GM23338 (cell line): ENCODE data around the gene BRME1. TPM values are rescaled to one million over a fixed set of nuclear protein-coding genes. Genes with fewer than 3 reads are reported as not detected.

Experiments
- ATAC-seq: fragments of 200-7000 bp; cut with Tn5 transposase; 3 replicates; pipeline ENCODE4 v1.9.1; 2020
- DNase-seq: peaks from one replicate; pipeline ENCODE4 v3.0.0-alpha.2; 2015; ENCODE audit warnings: low spot score
- H2AFZ ChIP-seq: fragments of 200-600 bp; sonication (generic); 2 replicates; pipeline ENCODE4 v1.8.0; 2016; ENCODE audit warnings: antibody characterized with exemption, mild to moderate bottlenecking, moderate library complexity
- H3F3A ChIP-seq: fragments of 200-600 bp; sonication (generic); replicated peaks from 2 replicates; pipeline ENCODE4 v1.8.0; 2017; ENCODE audit warnings: antibody characterized with exemption, mixed run types, low read depth
- H3K27ac ChIP-seq: fragments of 200-600 bp; sonication (generic); 2 replicates; pipeline ENCODE4 v1.6.1; 2016; ENCODE audit warnings: low read depth
- H3K27me3 ChIP-seq: fragments of 200-600 bp; sonication (generic); 2 replicates; pipeline ENCODE4 v1.8.0; 2016; ENCODE audit warnings: mild to moderate bottlenecking, mixed run types, moderate library complexity; ENCODE audit not compliant: insufficient read depth
- H3K36me3 ChIP-seq: fragments of 200-600 bp; sonication (generic); 2 replicates; pipeline ENCODE4 v1.8.0; 2016; ENCODE audit warnings: mild to moderate bottlenecking; ENCODE audit not compliant: insufficient read depth
- H3K4me1 ChIP-seq: fragments of 200-600 bp; sonication (generic); 2 replicates; pipeline ENCODE4 v1.8.0; 2016; ENCODE audit warnings: mild to moderate bottlenecking, moderate library complexity; ENCODE audit not compliant: insufficient read depth
- H3K4me2 ChIP-seq: fragments of 200-600 bp; sonication (generic); 2 replicates; pipeline ENCODE4 v1.7.1; 2017; ENCODE audit warnings: mixed run types
- H3K4me3 ChIP-seq: fragments of 200-600 bp; sonication (generic); 2 replicates; pipeline ENCODE4 v1.6.1; 2016; ENCODE audit warnings: mixed run types
- H3K79me2 ChIP-seq: fragments of 200-600 bp; sonication (generic); replicated peaks from 2 replicates; pipeline ENCODE4 v1.8.0; 2017; ENCODE audit warnings: mild to moderate bottlenecking; ENCODE audit not compliant: insufficient read depth
- H3K9me2 ChIP-seq: fragments of 200-600 bp; sonication (generic); 2 replicates; pipeline ENCODE4 v1.8.0; 2017; ENCODE audit not compliant: insufficient read depth
- H4K20me1 ChIP-seq: fragments of 200-600 bp; sonication (generic); replicated peaks from 2 replicates; pipeline ENCODE4 v1.8.0; 2017; ENCODE audit warnings: mild to moderate bottlenecking; ENCODE audit not compliant: insufficient read depth
- H3K27ac Mint-ChIP-seq: 2 replicates; pipeline ENCODE4 v1.8.0; 2020; ENCODE audit warnings: inconsistent platforms, mild to moderate bottlenecking, moderate library complexity, mixed read lengths
- H3K27me3 Mint-ChIP-seq: 3 replicates; pipeline ENCODE4 v1.8.0; 2022; ENCODE audit warnings: low read depth, mild to moderate bottlenecking, moderate library complexity, mixed read lengths, inconsistent platforms; ENCODE audit not compliant: insufficient read depth, poor library complexity
- H3K36me3 Mint-ChIP-seq: 3 replicates; pipeline ENCODE4 v1.8.0; 2021; ENCODE audit warnings: low read depth, mild to moderate bottlenecking, inconsistent platforms, moderate library complexity, mixed read lengths
- H3K4me1 Mint-ChIP-seq: 3 replicates; pipeline ENCODE4 v1.8.0; 2020; ENCODE audit warnings: mild to moderate bottlenecking, inconsistent platforms, mixed read lengths
- H3K4me3 Mint-ChIP-seq: 3 replicates; pipeline ENCODE4 v1.8.0; 2021; ENCODE audit warnings: moderate library complexity, mild to moderate bottlenecking, inconsistent platforms, mixed read lengths
- H3K9me3 Mint-ChIP-seq: 3 replicates; pipeline ENCODE4 v1.8.0; 2020; ENCODE audit warnings: moderate library complexity, mild to moderate bottlenecking, inconsistent platforms, mixed read lengths
- CREB1 ChIP-seq: fragments of 250-450 bp; sonication (Bioruptor Pico); IDR thresholded peaks from 2 replicates; pipeline ENCODE4 v1.5.0; 2020; ENCODE audit warnings: low read depth, mild to moderate bottlenecking, moderate library complexity
- EZH2 ChIP-seq: fragments of 200-600 bp; sonication (generic); IDR thresholded peaks from one replicate; pipeline ENCODE4 v1.8.0; 2017; ENCODE audit warnings: antibody characterized with exemption, mild to moderate bottlenecking, low read depth; ENCODE audit not compliant: unreplicated experiment
- EZH2phosphoT487 ChIP-seq: fragments of 200-600 bp; sonication (generic); IDR thresholded peaks from one replicate; pipeline ENCODE4 v1.8.1; 2018; ENCODE audit warnings: antibody characterized with exemption; ENCODE audit not compliant: unreplicated experiment
- JUNB ChIP-seq: IDR thresholded peaks from one replicate; pipeline ENCODE4 v1.6.1; 2016; ENCODE audit warnings: antibody characterized with exemption; ENCODE audit not compliant: unreplicated experiment
- NANOG ChIP-seq: IDR thresholded peaks from 2 replicates; pipeline ENCODE4 v1.6.1; 2016; ENCODE audit warnings: antibody characterized with exemption, borderline replicate concordance
- POLR2AphosphoS5 ChIP-seq: IDR thresholded peaks from 2 replicates; pipeline ENCODE4 v1.6.1; 2016; ENCODE audit warnings: antibody characterized with exemption, low read depth
- STAT1 ChIP-seq: IDR thresholded peaks from one replicate; pipeline ENCODE4 v1.6.1; 2016; ENCODE audit warnings: antibody characterized with exemption; ENCODE audit not compliant: unreplicated experiment
- ZNF114 ChIP-seq: fragments of 250-450 bp; sonication (Bioruptor Pico); IDR thresholded peaks from 2 replicates; pipeline ENCODE4 v1.5.0; 2020; ENCODE audit warnings: mild to moderate bottlenecking, moderate library complexity
- ZNF331 ChIP-seq: fragments of 250-450 bp; sonication (Bioruptor Pico); IDR thresholded peaks from 2 replicates; pipeline ENCODE4 v1.5.0; 2020; ENCODE audit warnings: low read depth, mild to moderate bottlenecking, moderate library complexity
- polyA plus RNA-seq: library from polyadenylated mRNA; unstranded; fragments of >200 nt; fragmentation: Nextera tagmentation; extraction: Ambion mirVana; gene quantifications from 2 replicates; pipeline ENCODE4 v1.2.1, GENCODE V29; 2016
- total RNA-seq: library from RNA; depleted of rRNA; stranded (reverse); fragments of >200 nt; shearing (Covaris generic); gene quantifications from 2 replicates; pipeline ENCODE4 v1.2.3, GENCODE V29; 2014
- TF ChIP-seq, protein P1 (sequence below), 2 experiments: fragments of 200-600 bp in 1 of 2; sonication (generic) in 1 of 2; conservative IDR thresholded peaks; 2 replicates each; pipeline versions ENCODE4 v1.5.1 to v1.6.1; 2016 to 2017; ENCODE audit warnings: antibody characterized with exemption in 2 of 2, low read depth in 2 of 2, mild to moderate bottlenecking in 2 of 2, moderate library complexity in 1 of 2
- TF ChIP-seq, protein P2 (sequence below): IDR thresholded peaks from 2 replicates; pipeline ENCODE4 v1.6.1; 2016; ENCODE audit warnings: antibody characterized with exemption
- TF ChIP-seq, protein P3 (sequence below): IDR thresholded peaks from one replicate; pipeline ENCODE4 v1.6.1; 2018; ENCODE audit warnings: antibody characterized with exemption; ENCODE audit not compliant: unreplicated experiment

Gene BRME1
- total and polyA plus RNA-seq, 2 experiments from 2014 or later = 3.9 to 4.0 TPM

- no peak overlapping the region for H3K27ac ChIP-seq
- H3K4me1 ChIP-seq = peaks cover 10% of the 10 kb centered on the region
- no peaks in the 10 kb centered on the region for H3K79me2 ChIP-seq
- H3K27me3 ChIP-seq = peaks cover 21% of the 10 kb centered on the region
- Mint-ChIP-seq H3K27me3 (peaks cover 39% of the 10 kb centered on the region), H3K9me3 (no peaks in the 10 kb centered on the region; the same call in 2 of the 3 replicates), H3K4me3 (no peak overlapping the region), H3K4me1 (peaks cover 13% of the 10 kb centered on the region), H3K36me3 (no peaks in the 10 kb centered on the region; the same call in 2 of the 3 replicates), H3K27ac (no peak overlapping the region)
- H3K4me2 ChIP-seq = no peak overlapping the region
- no peaks in the 10 kb centered on the region for H3K36me3 ChIP-seq
- no peaks in the 10 kb centered on the region for H4K20me1 ChIP-seq
- DNase-seq (no peak), ATAC-seq (no peak)
- H3F3A ChIP-seq = peaks cover 18% of the 10 kb centered on the region
- no peaks in the 10 kb centered on the region for H3K9me2 ChIP-seq
- TF ChIP-seq ZNF114 (CRISPR knock-in tag) (no peak), CREB1 (CRISPR knock-in tag) (no peak)
- TF ChIP-seq, protein P1, sequence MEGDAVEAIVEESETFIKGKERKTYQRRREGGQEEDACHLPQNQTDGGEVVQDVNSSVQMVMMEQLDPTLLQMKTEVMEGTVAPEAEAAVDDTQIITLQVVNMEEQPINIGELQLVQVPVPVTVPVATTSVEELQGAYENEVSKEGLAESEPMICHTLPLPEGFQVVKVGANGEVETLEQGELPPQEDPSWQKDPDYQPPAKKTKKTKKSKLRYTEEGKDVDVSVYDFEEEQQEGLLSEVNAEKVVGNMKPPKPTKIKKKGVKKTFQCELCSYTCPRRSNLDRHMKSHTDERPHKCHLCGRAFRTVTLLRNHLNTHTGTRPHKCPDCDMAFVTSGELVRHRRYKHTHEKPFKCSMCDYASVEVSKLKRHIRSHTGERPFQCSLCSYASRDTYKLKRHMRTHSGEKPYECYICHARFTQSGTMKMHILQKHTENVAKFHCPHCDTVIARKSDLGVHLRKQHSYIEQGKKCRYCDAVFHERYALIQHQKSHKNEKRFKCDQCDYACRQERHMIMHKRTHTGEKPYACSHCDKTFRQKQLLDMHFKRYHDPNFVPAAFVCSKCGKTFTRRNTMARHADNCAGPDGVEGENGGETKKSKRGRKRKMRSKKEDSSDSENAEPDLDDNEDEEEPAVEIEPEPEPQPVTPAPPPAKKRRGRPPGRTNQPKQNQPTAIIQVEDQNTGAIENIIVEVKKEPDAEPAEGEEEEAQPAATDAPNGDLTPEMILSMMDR (conservative IDR thresholded peaks at IDR 0.05; ENCODE audit: low read depth in 2 of 2) = peak; percentile 9 to 28; a peak in 2 of 4 replicates
- H3K4me3 ChIP-seq = no peak overlapping the region
- no peak overlapping the region for H2AFZ ChIP-seq
Observed at GRCh38 chr19:13859361-13859880, 46.5 kb downstream of the BRME1 start.

DNA sequence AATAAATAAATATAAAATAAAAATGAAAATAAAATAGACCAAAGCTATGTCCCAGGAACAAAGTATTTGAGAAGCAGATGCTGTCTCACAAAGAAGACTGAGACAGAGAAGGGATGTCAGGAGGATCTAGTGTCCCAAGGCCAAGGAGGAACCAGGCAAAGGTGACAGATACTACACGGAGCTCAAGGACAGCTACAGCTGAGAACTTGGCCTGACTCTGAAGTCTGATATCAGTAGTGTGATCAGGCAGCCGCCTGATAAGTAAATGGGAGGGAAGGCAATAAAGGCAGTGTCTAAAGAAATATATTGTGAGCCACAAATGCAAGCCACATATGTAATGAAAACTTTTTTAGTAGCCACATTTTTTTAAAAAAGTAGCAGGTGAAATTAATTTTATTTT lies 49.4 kb downstream of the BRME1 start:
- no peak for ATAC-seq
- Histone ChIP-seq H2AFZ (no peak overlapping the region), H3K36me3 (no peaks in the 10 kb centered on the region), H3K27me3 (no peaks in the 10 kb centered on the region), H3K27ac (no peak overlapping the region), H3K4me3 (no peak overlapping the region), H3K4me2 (no peak overlapping the region), H3F3A (peaks cover 2% of the 10 kb centered on the region; the same call in 1 of the 2 replicates), H3K79me2 (no peaks in the 10 kb centered on the region), H3K9me2 (no peaks in the 10 kb centered on the region), H4K20me1 (no peaks in the 10 kb centered on the region), H3K4me1 (peaks cover 6% of the 10 kb centered on the region)
- Mint-ChIP-seq H3K4me1 (peaks cover 7% of the 10 kb centered on the region), H3K27ac (no peak overlapping the region), H3K4me3 (no peak overlapping the region; the same call in 2 of the 3 replicates), H3K36me3 (no peaks in the 10 kb centered on the region), H3K9me3 (no peaks in the 10 kb centered on the region), H3K27me3 (peaks cover 20% of the 10 kb centered on the region)
- no peak for DNase-seq
- TF ChIP-seq JUNB (no peak), ZNF331 (CRISPR knock-in tag) (no peak), POLR2AphosphoS5 (no peak), EZH2 (no peak), NANOG (no peak), STAT1 (no peak), EZH2phosphoT487 (no peak), CREB1 (CRISPR knock-in tag) (no peak)
- TF ChIP-seq, protein P2, sequence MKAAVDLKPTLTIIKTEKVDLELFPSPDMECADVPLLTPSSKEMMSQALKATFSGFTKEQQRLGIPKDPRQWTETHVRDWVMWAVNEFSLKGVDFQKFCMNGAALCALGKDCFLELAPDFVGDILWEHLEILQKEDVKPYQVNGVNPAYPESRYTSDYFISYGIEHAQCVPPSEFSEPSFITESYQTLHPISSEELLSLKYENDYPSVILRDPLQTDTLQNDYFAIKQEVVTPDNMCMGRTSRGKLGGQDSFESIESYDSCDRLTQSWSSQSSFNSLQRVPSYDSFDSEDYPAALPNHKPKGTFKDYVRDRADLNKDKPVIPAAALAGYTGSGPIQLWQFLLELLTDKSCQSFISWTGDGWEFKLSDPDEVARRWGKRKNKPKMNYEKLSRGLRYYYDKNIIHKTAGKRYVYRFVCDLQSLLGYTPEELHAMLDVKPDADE = no peak
- TF ChIP-seq, protein P1 (conservative IDR thresholded peaks at IDR 0.05; ENCODE audit: low read depth in 2 of 2) = no peak
- TF ChIP-seq, protein P3, sequence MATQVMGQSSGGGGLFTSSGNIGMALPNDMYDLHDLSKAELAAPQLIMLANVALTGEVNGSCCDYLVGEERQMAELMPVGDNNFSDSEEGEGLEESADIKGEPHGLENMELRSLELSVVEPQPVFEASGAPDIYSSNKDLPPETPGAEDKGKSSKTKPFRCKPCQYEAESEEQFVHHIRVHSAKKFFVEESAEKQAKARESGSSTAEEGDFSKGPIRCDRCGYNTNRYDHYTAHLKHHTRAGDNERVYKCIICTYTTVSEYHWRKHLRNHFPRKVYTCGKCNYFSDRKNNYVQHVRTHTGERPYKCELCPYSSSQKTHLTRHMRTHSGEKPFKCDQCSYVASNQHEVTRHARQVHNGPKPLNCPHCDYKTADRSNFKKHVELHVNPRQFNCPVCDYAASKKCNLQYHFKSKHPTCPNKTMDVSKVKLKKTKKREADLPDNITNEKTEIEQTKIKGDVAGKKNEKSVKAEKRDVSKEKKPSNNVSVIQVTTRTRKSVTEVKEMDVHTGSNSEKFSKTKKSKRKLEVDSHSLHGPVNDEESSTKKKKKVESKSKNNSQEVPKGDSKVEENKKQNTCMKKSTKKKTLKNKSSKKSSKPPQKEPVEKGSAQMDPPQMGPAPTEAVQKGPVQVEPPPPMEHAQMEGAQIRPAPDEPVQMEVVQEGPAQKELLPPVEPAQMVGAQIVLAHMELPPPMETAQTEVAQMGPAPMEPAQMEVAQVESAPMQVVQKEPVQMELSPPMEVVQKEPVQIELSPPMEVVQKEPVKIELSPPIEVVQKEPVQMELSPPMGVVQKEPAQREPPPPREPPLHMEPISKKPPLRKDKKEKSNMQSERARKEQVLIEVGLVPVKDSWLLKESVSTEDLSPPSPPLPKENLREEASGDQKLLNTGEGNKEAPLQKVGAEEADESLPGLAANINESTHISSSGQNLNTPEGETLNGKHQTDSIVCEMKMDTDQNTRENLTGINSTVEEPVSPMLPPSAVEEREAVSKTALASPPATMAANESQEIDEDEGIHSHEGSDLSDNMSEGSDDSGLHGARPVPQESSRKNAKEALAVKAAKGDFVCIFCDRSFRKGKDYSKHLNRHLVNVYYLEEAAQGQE = no peak
